SK-N-SH (cell line): ENCODE results near the gene SCRG1. TPM values are rescaled to one million over a fixed set of nuclear protein-coding genes. Genes with fewer than 3 reads are reported as not detected.

ENCODE experiments used
- CTCF ChIA-PET: fragments of 300-600, 350-600 bp; formaldehyde crosslinking; extraction: SDS; loops from one replicate; lab custom pipeline; 2021; lab: Yijun Ruan, JAX
- POLR2A ChIA-PET: fragments of 350-600 bp; sonication (Branson Sonifier 250); formaldehyde crosslinking; extraction: SDS; loops from one replicate; lab custom pipeline; 2020; ENCODE audit warnings: antibody characterized with exemption, inconsistent platforms; lab: Yijun Ruan, JAX
- DNase-seq: peaks from one replicate; pipeline ENCODE4 v3.0.0; 2012
- H2AFZ ChIP-seq: fragments of 200-600 bp; sonication (generic); 2 replicates; pipeline ENCODE4 v1.8.1; 2016; ENCODE audit warnings: antibody characterized with exemption, mild to moderate bottlenecking, low read depth
- H3F3A ChIP-seq: fragments of 200-600 bp; sonication (generic); replicated peaks from 2 replicates; pipeline ENCODE3; 2016; ENCODE audit warnings: antibody characterized with exemption, mild to moderate bottlenecking; ENCODE audit not compliant: insufficient read depth
- H3K27ac ChIP-seq, 2 experiments: fragments of 200-500 bp in 1 of 2; fragments of 200-600 bp in 1 of 2; sonication (Bioruptor generic) in 1 of 2; sonication (generic), shearing (Covaris generic) in 1 of 2; 2 replicates each; pipeline versions ENCODE4 v1.5.1 to v1.6.1; 2014 to 2016; ENCODE audit warnings: low read depth in 2 of 2, inconsistent platforms in 1 of 2, low read length in 1 of 2, mild to moderate bottlenecking in 1 of 2, mixed read lengths in 1 of 2
- H3K27me3 ChIP-seq: fragments of 200-600 bp; sonication (generic), shearing (Covaris generic); 2 replicates; pipeline ENCODE4 v1.6.1; 2016; ENCODE audit warnings: mixed run types; ENCODE audit not compliant: insufficient read depth
- H3K36me3 ChIP-seq, 2 experiments: fragments of 200-500 bp in 1 of 2; fragments of 200-600 bp in 1 of 2; sonication (Bioruptor generic) in 1 of 2; sonication (generic) in 1 of 2; replicated peaks in 1 of 2; 2 replicates each; pipeline versions ENCODE3 to v1.5.1; 2014 to 2016; ENCODE audit warnings: low read length in 1 of 2, mild to moderate bottlenecking in 1 of 2; ENCODE audit not compliant: insufficient read depth in 2 of 2, control insufficient read depth in 1 of 2
- H3K4me1 ChIP-seq, 2 experiments: fragments of 200-500 bp in 1 of 2; fragments of 200-600 bp in 1 of 2; sonication (Bioruptor generic) in 1 of 2; sonication (generic), shearing (Covaris generic) in 1 of 2; 2 replicates each; pipeline versions ENCODE4 v1.5.1 to v1.6.1; 2014 to 2016; ENCODE audit warnings: low read depth in 1 of 2, low read length in 1 of 2, mixed run types in 1 of 2; ENCODE audit not compliant: insufficient read depth in 2 of 2, control insufficient read depth in 1 of 2
- H3K4me2 ChIP-seq: fragments of 200-600 bp; sonication (generic), shearing (Covaris generic); 2 replicates; pipeline ENCODE4 v1.6.1; 2017; ENCODE audit warnings: mixed run types
- H3K4me3 ChIP-seq, 2 experiments: fragments of 200-500 bp in 1 of 2; fragments of 200-600 bp in 1 of 2; sonication (Bioruptor generic) in 1 of 2; sonication (generic), shearing (Covaris generic) in 1 of 2; 2 replicates each; pipeline versions ENCODE4 v1.5.1 to v1.8.1; 2014 to 2016; ENCODE audit warnings: low read depth in 2 of 2, inconsistent platforms in 1 of 2, low read length in 1 of 2, mild to moderate bottlenecking in 1 of 2, mixed read lengths in 1 of 2, moderate library complexity in 1 of 2
- H3K79me2 ChIP-seq: fragments of 200-600 bp; sonication (generic); 2 replicates; pipeline ENCODE4 v1.8.1; 2017; ENCODE audit warnings: mild to moderate bottlenecking; ENCODE audit not compliant: insufficient read depth
- H3K9ac ChIP-seq: fragments of 200-600 bp; sonication (generic); 2 replicates; pipeline ENCODE4 v1.6.1; 2017; ENCODE audit warnings: mixed run types
- H3K9me2 ChIP-seq: fragments of 200-600 bp; sonication (generic); 2 replicates; pipeline ENCODE4 v1.6.1; 2017; ENCODE audit warnings: mixed run types
- H3K9me3 ChIP-seq: fragments of 200-600 bp; sonication (generic); 2 replicates; pipeline ENCODE4 v1.6.1; 2017; ENCODE audit warnings: mixed run types, mild to moderate bottlenecking, moderate library complexity
- H4K20me1 ChIP-seq: fragments of 200-600 bp; sonication (generic); 2 replicates; pipeline ENCODE4 v1.6.1; 2017; ENCODE audit warnings: mild to moderate bottlenecking, mixed run types; ENCODE audit not compliant: insufficient read depth
- CHD2 ChIP-seq: fragments of 150-350 bp; IDR thresholded peaks from 2 replicates; pipeline ENCODE4 v1.6.1; 2018; ENCODE audit warnings: low read length; ENCODE audit not compliant: partially characterized antibody
- ELF1 ChIP-seq: IDR thresholded peaks from 2 replicates; pipeline ENCODE4 v1.4.0; 2012
- FOSL2 ChIP-seq: IDR thresholded peaks from 2 replicates; pipeline ENCODE4 v1.4.0; 2012; ENCODE audit warnings: low read depth, mild to moderate bottlenecking, moderate library complexity, borderline replicate concordance
- FOXM1 ChIP-seq: IDR thresholded peaks from 2 replicates; pipeline ENCODE4 v1.4.0; 2012; ENCODE audit warnings: low read depth, mild to moderate bottlenecking
- GABPA ChIP-seq: IDR thresholded peaks from 2 replicates; pipeline ENCODE4 v1.4.0; 2012; ENCODE audit warnings: low read depth, mild to moderate bottlenecking
- GATA2 ChIP-seq: sonication (generic); formaldehyde crosslinking; IDR thresholded peaks from 2 replicates; pipeline ENCODE4 v1.5.0; 2020; ENCODE audit warnings: mild to moderate bottlenecking, missing genetic modification reagents
- JUND ChIP-seq: IDR thresholded peaks from 2 replicates; pipeline ENCODE4 v1.4.0; 2012
- MEF2A ChIP-seq: IDR thresholded peaks from 2 replicates; pipeline ENCODE4 v1.4.0; 2012; ENCODE audit warnings: low read depth, borderline replicate concordance
- RAD21 ChIP-seq: IDR thresholded peaks from 2 replicates; pipeline ENCODE4 v1.6.1; 2012; ENCODE audit warnings: mild to moderate bottlenecking, low read length
- RCOR1 ChIP-seq: fragments of 150-350 bp; IDR thresholded peaks from 2 replicates; pipeline ENCODE4 v1.6.1; 2017; ENCODE audit warnings: antibody characterized with exemption, low read length
- RFX5 ChIP-seq: IDR thresholded peaks from 2 replicates; pipeline ENCODE4 v1.6.1; 2012; ENCODE audit warnings: mild to moderate bottlenecking, improper control_type of control experiment, low read length
- RXRA ChIP-seq: IDR thresholded peaks from 2 replicates; pipeline ENCODE4 v1.4.0; 2012; ENCODE audit warnings: low read depth, mild to moderate bottlenecking, borderline replicate concordance
- WGBS: methylation state at CpG from one replicate; pipeline ENCODE4 v1.1.6; 2017; ENCODE audit warnings: low lambda C conversion rate; 5-methylcytosine and 5-hydroxymethylcytosine counted together
- polyA plus RNA-seq, 3 experiments: library from polyadenylated mRNA; depleted of rRNA; stranded (reverse); fragments of >200 nt; gene quantifications; 2 replicates each; pipeline ENCODE4 v1.2.3, GENCODE V29; 2012
- TF ChIP-seq, protein P1 (sequence below): IDR thresholded peaks from 2 replicates; pipeline ENCODE4 v1.4.0; 2012; ENCODE audit warnings: low read depth
- TF ChIP-seq, protein P2 (sequence below): fragments of 150-350 bp; IDR thresholded peaks from 2 replicates; pipeline ENCODE4 v1.6.1; 2017; ENCODE audit warnings: antibody characterized with exemption, low read length, low read depth, borderline replicate concordance
- TF ChIP-seq, protein P3 (sequence below): IDR thresholded peaks from 2 replicates; pipeline ENCODE4 v1.6.1; 2012; ENCODE audit warnings: mild to moderate bottlenecking, low read depth, low read length, moderate library complexity

The SCRG1 gene
- polyA plus RNA-seq, 1 of the 3 experiments (the other 2 are of a cell fraction) = 0.16 TPM

DNA sequence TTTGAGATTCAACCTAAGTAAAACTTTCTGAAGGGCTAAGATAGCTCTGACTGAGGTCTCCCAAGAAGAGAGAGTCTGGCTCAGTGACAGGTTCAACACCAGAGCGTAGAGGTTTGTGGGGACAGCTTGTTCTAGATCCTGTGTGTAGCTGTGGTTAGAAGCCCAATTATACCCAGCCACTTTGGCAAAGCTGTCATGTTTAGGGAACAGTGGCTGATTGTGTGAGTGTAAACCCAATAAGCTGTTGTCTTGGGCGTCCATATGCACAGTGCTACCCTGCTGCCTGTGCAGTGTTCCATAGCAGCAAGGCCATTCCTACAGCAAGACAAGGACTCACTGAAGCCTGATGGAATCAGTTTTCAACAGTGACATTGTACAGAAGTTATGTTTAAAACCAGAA lies 11.2 kb upstream of the SCRG1 start:
- Histone ChIP-seq H3K79me2 (no peaks in the 10 kb centered on the region), H3K4me2 (no peak overlapping the region), H3K27me3 (no peaks in the 10 kb centered on the region), H3K9me3 (no peaks in the 10 kb centered on the region), H3K4me1 (peaks cover 0 to 13% of the 10 kb centered on the region in 2 experiments; a peak in 1 of 4 replicates), H3K9me2 (no peaks in the 10 kb centered on the region), H2AFZ (no peak overlapping the region), H3K36me3 (peaks cover 0 to 4% of the 10 kb centered on the region in 2 experiments)
- POLR2A ChIA-PET = no interaction called here
- TF ChIP-seq RXRA (no peak), CHD2 (no peak), GATA2 (CRISPR knock-in tag) (no peak), ELF1 (no peak), RCOR1 (no peak)
- TF ChIP-seq, protein P1, sequence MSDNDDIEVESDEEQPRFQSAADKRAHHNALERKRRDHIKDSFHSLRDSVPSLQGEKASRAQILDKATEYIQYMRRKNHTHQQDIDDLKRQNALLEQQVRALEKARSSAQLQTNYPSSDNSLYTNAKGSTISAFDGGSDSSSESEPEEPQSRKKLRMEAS = no peak
- TF ChIP-seq, all 33 proteins: peak for 0
- DNase-seq = no peak
- Histone ChIP-seq H3K4me3 (no peak overlapping the region), H3K27ac (no peak overlapping the region), H3K9ac (no peak overlapping the region), H4K20me1 (no peaks in the 10 kb centered on the region), H3F3A (no peaks in the 10 kb centered on the region)
- WGBS = 75% methylated on average over 1 of the region's 2 CpGs
- CTCF ChIA-PET = interaction anchor here (8.3 kb wide), 1 partner anchor 91 kb away, joined by 82 read pairs; no protein-coding TSS in a partner anchor

DNA sequence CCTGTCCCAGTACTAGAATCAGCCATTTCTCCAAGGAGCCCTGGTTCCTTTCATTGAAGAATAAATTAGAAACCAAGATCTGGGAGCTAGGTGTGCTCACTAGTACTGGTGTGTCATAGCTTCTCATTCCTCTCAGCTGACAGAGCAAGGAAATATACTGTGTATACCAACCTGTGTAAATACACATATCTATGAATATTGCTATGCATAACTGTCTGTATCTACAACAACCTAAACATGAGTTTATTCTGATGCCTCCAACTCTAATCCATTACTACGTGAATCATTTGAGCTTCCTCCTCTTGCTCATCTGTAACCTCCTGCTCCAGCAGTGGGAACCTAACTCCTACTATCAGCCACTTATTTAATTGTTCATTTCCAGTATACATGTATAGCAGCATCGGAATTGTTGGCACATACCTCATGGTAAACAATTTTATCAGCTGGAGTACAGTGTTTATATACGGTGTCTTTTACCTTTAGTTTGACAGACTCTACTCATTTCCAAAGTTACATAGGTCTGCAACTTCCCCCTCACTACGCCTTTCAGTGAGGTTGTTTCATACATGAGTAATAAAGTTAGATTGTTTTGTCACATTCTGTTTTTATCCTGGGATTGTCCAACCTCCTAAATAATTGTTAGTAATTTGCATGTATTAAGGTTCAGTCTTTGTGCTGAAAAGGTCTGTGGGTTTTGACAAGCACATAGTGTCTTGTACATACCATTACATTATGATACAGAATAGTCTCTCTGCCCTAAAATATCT lies 7.1 kb upstream of the SCRG1 start:
- WGBS = 89% methylated on average over 4 of the region's 4 CpGs
- H3K79me2 ChIP-seq = no peaks in the 10 kb centered on the region
- H2AFZ ChIP-seq = no peak overlapping the region
- ChIA-PET POLR2A (no interaction called here), CTCF (interaction anchor here (0.8 to 1.5 kb wide), 3 partner anchors 15 to 96 kb away, joined by 3 to 4 read pairs (median 3); no protein-coding TSS in a partner anchor)
- no peaks in the 10 kb centered on the region for H3K9me3 ChIP-seq
- peaks cover 0 to 4% of the 10 kb centered on the region in 2 experiments for H3K36me3 ChIP-seq
- no peaks in the 10 kb centered on the region for H3K4me1 ChIP-seq
- H3K4me3 ChIP-seq = no peak overlapping the region
- no peak overlapping the region for H3K9ac ChIP-seq
- no peak overlapping the region for H3K27ac ChIP-seq
- no peaks in the 10 kb centered on the region for H3K9me2 ChIP-seq
- no peak for DNase-seq
- no peaks in the 10 kb centered on the region for H4K20me1 ChIP-seq
- TF ChIP-seq, protein P2, sequence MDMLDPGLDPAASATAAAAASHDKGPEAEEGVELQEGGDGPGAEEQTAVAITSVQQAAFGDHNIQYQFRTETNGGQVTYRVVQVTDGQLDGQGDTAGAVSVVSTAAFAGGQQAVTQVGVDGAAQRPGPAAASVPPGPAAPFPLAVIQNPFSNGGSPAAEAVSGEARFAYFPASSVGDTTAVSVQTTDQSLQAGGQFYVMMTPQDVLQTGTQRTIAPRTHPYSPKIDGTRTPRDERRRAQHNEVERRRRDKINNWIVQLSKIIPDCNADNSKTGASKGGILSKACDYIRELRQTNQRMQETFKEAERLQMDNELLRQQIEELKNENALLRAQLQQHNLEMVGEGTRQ = no peak
- no peak for TF ChIP-seq JUND
- TF ChIP-seq, protein P3, sequence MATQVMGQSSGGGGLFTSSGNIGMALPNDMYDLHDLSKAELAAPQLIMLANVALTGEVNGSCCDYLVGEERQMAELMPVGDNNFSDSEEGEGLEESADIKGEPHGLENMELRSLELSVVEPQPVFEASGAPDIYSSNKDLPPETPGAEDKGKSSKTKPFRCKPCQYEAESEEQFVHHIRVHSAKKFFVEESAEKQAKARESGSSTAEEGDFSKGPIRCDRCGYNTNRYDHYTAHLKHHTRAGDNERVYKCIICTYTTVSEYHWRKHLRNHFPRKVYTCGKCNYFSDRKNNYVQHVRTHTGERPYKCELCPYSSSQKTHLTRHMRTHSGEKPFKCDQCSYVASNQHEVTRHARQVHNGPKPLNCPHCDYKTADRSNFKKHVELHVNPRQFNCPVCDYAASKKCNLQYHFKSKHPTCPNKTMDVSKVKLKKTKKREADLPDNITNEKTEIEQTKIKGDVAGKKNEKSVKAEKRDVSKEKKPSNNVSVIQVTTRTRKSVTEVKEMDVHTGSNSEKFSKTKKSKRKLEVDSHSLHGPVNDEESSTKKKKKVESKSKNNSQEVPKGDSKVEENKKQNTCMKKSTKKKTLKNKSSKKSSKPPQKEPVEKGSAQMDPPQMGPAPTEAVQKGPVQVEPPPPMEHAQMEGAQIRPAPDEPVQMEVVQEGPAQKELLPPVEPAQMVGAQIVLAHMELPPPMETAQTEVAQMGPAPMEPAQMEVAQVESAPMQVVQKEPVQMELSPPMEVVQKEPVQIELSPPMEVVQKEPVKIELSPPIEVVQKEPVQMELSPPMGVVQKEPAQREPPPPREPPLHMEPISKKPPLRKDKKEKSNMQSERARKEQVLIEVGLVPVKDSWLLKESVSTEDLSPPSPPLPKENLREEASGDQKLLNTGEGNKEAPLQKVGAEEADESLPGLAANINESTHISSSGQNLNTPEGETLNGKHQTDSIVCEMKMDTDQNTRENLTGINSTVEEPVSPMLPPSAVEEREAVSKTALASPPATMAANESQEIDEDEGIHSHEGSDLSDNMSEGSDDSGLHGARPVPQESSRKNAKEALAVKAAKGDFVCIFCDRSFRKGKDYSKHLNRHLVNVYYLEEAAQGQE = no peak
- no peak for TF ChIP-seq GABPA
- TF ChIP-seq MEF2A = no peak
- no peak for TF ChIP-seq CHD2
- TF ChIP-seq FOXM1 = no peak
- TF ChIP-seq RFX5 = no peak
- TF ChIP-seq RAD21 = no peak
- no peak for TF ChIP-seq FOSL2
- H3K4me2 ChIP-seq = no peak overlapping the region
- no peaks in the 10 kb centered on the region for H3K27me3 ChIP-seq
- no peaks in the 10 kb centered on the region for H3F3A ChIP-seq
